GM10266 (cell line): ENCODE data around the gene MLLT11.

ENCODE experiments used
- DNase-seq: peaks from one replicate; pipeline ENCODE4 v3.0.0; 2012; ENCODE audit errors: extremely low spot score
- CTCF ChIP-seq: IDR thresholded peaks from 2 replicates; pipeline ENCODE4 v1.5.1; 2012; ENCODE audit warnings: mild to moderate bottlenecking, low read depth; ENCODE audit not compliant: control insufficient read depth, insufficient read depth; ENCODE audit errors: missing control alignments

MLLT11 gene

GRCh38 chr1:151032164-151032563 lies 28.0 kb upstream of the MLLT11 start:
- TF ChIP-seq CTCF, result no peak
- no peak for DNase-seq

GRCh38 chr1:151035167-151035566 lies 25.0 kb upstream of the MLLT11 start:
- no peak for TF ChIP-seq CTCF
- no peak for DNase-seq

GRCh38 chr1:151036356-151036755 lies 23.8 kb upstream of the MLLT11 start, which contains the start of gene BNIPL:
TSS of gene BNIPL (plus strand) at chr1:151036586. CDS start at chr1:151036726, 140 bp downstream.
- no peak for TF ChIP-seq CTCF
- no peak for DNase-seq

GRCh38 chr1:151037032-151037431 lies 23.2 kb upstream of the MLLT11 start:
- no peak for TF ChIP-seq CTCF
- no peak for DNase-seq

GRCh38 chr1:151039521-151039920 lies 20.7 kb upstream of the MLLT11 start:
- DNase-seq, result no peak
- TF ChIP-seq CTCF, result no peak

GRCh38 chr1:151043163-151043562 lies 17.0 kb upstream of the MLLT11 start:
- no peak for TF ChIP-seq CTCF

GRCh38 chr1:151047591-151047924 lies 12.6 kb upstream of the MLLT11 start, which contains the start of gene C1orf56:
TSS of gene C1orf56 (plus strand) at chr1:151047751. CDS start at chr1:151047848, 97 bp downstream.
- TF ChIP-seq CTCF, result no peak
- DNase-seq, result peak; percentile 84

More at GRCh38 chr1:151043163-151043562, 17.0 kb upstream of the MLLT11 start:
- DNase-seq, result no peak
